NCI-H2029 treated with DMSO at 0.1 percent for 48 hours (cell line): Measurements from ENCODE around the gene CHST11.

ENCODE experiments used
- DNase-seq: peaks from one replicate; lab custom pipeline; 2025; lab: John Stamatoyannopoulos, UW

CHST11 gene

DNA sequence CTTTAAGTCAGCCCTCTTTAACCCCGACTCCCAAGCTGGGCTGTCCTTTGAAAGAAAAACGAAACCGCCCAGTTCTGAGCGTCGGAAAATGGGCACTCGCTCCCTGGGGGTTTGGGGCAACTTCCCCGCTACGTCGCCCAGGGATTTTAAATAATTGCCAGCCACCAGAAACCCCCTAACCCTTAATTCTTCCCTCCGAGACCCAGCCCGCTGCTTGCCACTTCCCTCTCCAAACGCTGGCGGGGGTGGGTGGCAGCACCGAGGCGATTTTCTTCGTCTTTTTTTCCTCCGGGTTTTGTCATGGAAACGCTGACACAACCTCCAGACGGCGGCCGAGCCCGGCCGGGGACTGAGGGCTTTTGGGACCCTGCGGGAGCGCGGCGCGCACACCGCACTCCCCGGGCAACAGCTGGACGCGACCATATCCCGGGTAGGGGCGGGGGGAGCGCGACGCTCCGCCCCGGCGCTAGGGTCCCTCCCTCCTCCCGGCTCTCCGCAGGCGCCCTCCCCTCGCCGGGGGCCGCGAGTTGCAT lies at the start of gene CHST11:
CHST11 (plus strand) TSS at position 532 of the 533 bp plus-strand sequence.
- DNase-seq = peak; percentile 53

DNA sequence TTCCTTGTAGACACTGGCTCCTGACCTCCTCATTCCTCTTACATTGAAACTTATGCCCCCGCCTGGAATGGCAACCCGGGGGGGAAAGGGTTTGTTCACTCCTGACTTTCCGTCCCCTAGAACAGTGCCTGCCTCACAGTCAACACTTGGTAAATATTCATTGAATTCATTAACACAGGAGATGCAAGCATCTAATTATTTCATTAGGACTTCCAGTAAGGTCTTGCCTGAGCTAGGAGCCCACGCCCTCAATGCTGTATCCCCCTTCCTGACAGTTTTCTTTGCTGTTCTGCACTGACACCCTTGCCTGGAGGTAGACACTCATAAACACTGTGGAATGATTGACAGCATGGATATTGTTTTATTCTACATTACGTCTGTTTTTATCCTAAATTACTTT lies 49.3 kb upstream of the CHST11 start:
- no peak for DNase-seq

DNA sequence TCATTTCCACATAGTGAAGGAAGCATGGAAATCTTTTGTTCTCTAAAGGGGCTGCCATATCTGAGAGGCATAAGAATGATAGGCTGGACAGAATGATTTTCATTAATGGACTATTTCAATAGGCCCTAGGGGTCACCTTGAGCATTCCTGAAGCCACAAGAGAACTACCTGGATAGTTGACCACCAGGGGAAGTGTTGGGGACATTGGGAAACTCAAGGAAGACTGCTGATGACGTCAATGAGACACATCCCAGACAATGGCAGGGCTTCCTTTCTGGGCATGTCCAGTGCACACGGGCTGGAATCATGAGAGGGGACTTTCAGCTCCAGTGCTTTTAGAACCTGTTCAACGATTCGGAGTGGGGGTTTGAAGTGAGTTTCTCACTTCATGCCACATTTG lies 48.8 kb upstream of the CHST11 start:
- DNase-seq = no peak

DNA sequence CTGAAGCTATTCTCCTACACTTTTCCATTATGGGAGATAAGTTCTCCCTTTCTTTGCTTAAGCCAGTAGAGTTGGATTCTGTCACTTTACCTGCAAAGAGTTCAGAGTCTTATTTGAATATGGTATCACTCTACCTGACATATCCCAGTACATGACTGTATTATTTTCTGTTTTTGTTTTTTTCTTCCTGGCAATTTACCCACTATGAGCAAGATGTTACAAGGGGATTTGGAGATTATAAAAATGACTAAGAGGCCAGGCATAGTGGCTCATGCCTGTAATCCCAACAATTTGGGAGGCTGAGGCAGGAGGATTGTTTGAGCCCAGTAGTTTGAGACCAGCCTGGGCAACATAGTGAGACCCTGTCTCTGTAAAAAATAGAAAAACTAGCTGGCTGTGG lies 46.4 kb upstream of the CHST11 start:
- DNase-seq = no peak

DNA sequence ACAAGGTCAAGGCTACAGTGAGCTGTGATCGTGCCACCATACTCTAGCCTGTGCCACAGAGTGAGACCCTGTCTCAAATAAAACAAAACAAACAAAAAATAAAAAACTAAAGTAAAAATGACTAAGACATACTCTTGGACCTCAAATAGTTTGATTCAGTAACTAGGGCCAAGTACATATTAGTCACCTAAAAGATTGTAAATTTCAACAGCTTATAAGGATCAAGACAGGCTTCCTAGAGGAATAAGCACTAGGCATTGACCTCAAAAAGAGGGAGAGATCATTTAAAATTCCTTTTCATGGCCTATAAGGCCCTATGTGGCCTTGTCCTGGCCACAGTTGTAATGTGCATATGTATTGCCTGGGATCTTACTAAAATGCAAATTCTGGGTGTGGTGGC lies 46.0 kb upstream of the CHST11 start:
- no peak for DNase-seq

DNA sequence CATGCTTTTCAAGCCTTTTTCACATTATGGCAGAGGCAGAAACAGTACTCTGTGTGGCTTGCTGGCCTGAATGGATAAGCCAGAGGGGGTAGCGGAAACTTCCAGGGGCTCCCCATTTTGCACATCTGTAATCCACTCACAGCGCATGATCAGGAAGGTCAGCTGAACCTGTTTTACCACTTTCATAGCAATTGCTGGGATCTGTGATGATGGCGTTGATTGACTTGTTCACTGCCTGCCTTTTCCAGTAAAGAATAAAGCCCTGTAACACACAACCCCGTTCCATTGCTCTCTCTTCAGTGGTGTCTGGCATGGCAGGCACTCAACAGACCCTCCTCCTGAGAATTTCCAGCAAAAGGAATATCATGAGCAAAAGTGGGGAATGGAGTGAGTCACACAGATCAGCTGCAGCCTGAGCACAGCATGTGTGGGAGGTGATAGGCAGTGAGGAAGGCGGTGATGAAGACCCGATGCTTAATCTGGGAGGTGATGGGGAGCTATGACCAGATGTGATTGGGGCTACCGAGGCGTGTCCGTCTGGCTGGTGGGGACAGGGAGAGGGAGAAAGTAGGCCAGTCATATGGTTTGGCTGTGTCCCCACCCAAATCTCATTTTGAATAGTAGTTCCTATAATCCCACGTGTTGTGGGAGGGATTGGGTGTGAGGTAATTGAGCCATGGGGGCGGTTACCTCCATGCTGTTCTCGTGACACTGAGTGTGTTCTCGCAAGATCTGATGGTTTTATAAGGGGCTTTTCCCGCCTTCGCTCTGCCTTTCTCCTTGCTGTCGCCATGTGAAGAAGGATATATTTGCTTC lies 44.7 kb upstream of the CHST11 start:
- no peak for DNase-seq

DNA sequence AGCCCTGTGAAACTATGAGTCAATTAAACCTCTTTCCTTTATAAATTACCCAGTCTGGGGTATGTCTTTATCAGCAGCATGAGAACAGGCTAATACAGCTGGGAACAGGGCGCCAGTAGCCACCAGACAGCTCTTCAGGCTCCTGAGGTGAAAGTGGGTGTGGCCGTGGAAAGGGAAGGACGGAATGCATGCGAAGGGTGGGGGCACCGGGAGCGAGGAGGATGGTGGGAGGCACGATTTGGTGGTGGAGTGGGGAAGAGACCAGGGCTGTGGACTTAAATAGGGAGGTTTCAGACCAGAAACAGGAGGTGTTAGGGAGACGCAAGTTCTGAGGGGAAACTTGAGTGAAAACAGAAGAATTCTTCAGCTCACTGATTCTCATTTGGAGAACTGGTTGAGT lies 44.1 kb upstream of the CHST11 start:
- no peak for DNase-seq

DNA sequence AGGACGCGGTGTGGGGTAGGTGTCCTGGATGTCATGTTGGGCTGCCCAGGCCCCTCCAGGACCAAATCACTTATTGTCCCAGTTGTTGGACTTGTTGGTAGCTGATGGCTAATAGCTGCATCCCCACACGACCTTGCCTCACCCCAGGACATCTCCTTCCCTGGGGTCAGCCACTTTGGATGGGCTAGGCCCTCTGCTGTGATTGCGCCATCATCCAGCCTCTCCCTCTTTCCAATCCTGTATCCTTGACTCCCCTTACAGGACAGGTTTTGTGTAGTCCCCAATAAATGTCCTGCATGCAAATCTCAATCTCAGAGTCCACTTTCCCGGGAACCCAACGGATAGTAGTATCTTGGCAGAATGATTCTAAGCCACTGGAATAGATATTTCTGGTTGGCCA lies 43.4 kb upstream of the CHST11 start:
- DNase-seq = no peak

DNA sequence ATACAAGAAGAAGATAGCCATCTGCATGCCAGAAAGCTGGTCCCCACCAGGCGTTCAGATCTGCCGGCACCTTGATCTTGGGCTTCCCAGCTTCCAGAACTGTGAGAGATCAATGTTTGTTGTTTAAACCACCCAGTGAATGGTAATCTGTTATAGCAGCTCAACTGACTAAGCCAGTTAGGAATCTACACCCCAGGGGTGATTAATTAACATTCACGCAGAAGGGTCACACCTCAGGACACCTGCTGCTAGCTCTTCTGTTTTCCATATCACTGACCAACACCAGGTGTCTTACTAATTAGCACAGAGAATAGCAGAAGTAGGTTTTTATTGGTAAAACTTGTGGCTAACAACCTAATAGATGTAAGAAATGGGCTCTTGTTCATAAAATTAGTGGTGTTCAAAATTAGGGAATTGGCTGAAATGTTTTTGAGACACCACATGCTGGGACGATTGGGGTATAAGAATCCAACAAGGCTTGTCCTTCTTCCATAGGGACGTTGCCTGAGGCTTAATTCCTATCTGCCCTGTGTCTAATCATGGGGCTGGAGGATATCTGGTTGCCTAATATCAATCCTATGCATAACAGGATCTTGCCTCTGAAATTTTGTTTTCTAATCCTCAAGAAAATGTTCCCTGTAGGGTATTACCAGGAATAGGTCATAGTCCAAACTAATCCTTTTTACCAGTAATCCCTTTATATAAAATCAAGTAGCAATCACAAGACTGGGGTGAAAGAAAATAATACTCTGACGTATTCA lies 42.0 kb upstream of the CHST11 start:
- no peak for DNase-seq

DNA sequence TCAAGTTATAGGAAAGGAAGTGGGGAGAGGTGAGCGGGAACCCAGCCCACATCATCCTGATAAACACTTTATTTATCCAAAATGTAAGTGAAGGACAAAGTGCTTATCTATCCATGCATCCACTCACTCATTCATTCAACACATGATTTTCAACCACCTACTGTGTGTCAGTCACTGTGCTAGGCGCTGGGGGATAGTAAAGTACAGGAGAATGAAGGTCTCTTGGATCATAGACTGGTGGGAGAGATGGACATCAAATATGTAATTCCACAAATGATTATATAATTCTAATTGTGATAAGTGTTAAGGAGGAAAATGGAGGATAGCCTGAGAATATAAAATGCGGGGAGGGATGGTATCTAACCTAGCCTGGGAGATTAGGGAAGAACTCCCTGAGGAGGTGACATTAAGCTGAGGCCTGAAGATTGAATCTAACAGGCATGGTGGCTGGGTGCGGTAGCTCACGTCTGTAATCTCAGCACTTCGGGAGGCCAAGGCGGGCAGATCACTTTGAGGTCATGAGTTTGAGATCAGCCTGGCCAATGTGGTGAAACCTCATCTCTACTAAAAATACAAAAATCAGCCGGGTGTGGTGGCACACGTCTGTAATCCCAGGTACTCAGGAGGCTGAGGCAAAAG lies 41.3 kb upstream of the CHST11 start:
- DNase-seq = no peak

DNA sequence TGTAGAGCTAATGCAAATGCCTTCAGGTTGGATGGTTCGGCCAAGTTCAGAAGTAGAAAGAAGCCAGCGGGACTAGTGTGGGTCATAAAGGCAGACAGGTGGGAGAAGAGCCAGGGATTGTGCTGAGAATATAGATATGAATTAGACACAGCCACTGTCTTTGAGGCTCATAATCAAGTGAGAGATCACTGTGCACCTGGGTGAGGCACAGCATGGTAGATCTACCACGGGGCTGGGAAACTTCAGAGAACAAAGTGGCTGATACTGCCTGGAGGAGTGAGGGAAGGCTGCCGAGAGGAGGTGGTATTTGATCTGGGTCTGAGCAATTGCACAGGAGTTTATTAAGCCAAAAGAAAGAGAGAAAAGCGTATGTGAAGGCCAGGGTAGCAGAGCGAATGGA lies 40.6 kb upstream of the CHST11 start:
- DNase-seq = no peak

DNA sequence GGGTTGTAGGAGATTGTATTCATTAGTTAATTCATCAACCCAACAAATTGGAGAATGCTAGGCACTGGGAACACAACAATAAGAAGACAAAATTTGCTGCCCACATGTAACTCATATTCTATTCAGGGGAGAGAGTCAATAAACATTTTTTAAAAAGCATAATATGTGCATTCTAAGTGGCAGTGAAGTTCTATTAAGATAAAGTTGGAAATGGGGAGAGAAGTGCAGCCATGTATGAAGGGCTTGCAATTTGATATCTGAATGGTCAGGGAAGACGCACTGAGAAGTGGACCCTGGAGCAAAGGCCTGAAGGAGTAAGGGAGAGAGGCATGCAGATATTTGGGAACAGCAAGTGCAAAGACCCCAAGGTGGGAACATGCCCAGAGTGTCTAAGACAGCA lies 40.2 kb upstream of the CHST11 start:
- no peak for DNase-seq

DNA sequence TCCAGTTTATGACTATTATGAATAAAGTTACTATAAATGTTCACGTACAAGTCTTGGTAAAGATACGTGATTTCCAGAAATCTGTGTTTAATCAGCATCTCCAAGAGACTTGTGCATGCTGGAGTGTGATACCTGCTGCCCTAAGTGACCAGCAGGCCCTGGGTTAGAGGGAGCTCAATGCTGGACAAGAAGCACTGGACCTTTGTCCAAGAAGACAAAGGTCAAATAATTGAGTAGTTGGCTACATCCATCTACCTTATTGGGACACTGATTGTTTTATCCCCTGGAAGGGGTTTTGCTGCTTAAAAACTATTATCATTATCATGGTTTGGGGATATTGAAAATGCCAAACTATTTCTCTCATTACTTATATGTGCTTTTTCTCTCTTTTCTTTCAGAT lies 37.0 kb upstream of the CHST11 start:
- no peak for DNase-seq

DNA sequence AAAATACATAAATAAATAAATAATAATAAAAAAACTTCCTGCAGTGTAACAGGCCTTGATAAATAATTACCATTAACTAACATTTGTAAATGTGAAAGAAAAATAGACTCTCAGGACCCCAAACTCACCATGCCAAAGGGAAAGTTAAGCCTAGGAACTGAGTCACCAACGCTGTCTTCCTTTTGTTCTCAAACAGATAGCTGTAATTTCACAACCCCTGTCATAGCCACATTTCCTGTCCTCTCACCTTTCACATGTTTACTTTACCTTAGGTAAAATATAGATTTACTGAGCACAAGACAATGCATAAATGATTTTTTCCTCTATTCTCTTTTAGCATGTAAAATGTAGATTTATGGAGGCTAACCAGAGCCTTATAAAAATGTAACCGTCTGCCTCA lies 35.9 kb upstream of the CHST11 start:
- DNase-seq = no peak

DNA sequence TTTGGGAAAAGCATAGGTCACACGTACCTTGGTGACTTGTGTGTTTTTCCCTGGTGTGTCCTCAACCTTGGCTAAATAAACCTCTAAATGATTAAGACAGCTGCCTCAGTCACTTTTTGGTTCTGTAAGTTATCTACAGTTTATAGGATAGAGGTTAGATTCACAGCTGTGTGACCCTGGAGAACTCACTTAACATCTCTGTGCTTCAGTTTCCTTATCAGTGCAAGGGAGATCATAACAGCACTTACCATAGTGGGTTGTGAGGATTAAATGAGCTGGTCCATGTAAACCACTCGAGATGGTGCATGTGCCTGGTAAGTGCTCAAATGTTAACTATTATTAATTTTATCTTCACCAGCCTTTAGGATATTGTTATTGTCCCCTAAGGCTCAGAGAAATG lies 35.4 kb upstream of the CHST11 start:
- DNase-seq = no peak

DNA sequence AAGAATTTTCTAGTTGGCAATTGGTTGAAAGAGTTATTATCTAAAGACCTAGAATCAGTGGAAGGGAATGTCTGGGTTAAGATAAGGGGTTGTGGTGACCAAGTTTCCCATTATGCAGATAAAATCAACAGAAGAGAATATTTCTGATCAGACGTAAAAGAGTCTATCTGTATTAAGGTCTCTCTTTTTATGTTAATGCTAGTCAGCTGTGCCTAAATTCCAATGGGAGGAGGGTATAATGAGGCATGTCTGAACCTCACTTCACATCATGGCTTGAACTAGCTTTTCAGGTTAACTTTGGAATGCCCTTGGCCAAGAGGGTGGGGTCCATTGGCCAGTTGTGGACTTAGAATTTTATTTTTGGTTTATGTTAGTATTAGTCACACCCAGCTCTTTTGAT lies 34.3 kb upstream of the CHST11 start:
- DNase-seq = no peak

DNA sequence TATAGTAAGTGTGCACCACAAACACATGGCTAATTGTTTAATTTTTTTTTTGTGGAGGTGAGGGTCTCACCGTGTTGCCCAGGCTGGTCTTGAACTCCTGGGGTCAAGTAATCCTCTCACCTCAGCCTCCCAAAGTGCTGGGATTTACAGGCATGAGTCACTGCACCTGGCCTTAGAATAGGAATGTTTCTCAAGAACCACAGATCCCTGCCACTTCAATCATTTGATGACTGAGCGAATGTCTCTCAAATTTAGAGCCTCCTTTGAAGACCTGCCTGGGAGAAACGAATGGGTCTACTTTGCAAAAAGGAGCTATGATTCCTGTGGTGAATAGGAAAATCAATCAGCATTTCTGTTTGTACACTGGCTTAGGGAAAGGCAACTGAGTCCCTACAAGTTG lies 33.5 kb upstream of the CHST11 start:
- no peak for DNase-seq

DNA sequence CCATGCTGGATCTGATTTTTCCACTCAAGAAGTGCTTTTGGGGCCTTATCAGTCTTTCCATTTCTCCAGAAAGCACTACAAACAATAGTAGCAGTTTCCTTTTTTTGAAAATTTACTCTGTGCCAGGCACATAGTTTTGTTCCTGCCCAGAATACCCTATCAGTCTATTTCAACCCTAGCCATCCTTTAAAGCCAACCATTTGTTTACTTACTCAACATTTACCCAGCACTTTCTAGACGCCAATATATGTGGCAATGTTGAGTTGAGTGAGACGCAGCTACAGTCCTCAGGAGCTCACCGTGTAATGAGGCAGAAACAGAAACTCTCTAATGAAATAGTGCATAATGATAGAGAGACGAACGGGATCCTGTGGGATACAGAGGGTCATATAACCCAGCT lies 32.9 kb upstream of the CHST11 start:
- no peak for DNase-seq

DNA sequence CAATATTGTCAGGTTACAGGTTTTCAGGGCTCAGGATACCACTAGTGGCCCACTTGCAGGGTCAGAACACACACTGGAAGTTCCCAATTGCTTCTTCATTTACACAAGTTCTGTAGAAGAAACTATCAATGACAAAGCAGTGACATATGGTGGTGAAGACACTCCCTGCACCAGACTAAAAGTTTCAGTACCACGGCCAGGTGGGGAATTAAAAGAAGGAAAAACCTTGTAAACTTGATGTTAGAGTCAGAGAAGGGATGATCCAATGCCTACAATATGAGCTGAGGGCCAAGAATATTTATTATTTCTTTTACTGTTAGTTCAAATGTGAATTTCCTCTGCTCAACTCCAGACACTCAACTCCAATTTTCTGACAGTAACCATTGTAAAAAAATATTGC lies 31.8 kb upstream of the CHST11 start:
- DNase-seq = no peak

DNA sequence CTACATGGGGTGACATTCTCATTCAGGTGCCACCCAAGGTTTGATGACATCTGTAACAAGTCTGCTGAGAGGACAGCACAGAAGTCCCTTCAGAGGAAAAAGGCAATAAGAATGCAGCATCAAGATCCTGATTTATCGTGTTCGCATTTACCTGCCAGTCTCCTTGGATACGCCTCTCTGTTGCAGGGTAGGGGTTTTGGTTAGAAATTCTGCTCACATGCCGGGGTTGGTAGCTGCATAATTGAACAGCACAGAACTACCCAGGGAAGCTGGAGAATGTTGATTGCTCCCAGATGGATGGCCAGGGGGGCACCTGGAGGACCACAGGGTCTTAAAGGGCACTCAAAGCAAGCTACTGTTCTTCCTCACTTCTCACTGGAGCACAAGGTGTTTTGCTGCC lies 31.1 kb upstream of the CHST11 start:
- DNase-seq = no peak

DNA sequence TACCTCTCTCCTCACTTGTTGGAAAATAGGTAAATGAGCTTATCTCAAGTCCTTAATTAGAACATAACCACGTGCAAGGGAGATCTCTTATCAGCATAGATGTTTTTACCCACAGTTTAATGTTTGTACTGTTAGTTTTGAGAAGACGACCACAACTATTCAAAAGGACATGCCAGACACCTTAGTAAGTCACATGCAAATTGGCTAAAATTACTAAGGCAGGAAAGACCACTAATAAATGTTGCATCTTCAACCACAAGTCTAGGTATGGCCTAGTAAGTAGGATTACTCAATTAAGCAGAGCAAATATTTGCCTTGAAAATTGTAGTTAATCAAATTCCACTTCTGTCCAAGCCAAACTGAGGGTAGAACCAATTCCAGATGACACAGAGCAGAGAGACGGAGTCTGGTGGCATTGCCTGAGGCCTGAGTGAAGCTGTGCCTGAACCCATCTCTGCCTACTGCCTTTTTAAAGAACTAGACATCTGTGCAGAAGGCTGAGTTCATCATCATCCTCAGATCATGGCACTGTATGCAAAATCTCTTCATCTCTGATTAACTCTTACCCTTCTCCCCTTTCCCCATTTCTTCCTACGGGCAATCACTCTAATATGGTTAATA lies 29.7 kb upstream of the CHST11 start:
- no peak for DNase-seq

DNA sequence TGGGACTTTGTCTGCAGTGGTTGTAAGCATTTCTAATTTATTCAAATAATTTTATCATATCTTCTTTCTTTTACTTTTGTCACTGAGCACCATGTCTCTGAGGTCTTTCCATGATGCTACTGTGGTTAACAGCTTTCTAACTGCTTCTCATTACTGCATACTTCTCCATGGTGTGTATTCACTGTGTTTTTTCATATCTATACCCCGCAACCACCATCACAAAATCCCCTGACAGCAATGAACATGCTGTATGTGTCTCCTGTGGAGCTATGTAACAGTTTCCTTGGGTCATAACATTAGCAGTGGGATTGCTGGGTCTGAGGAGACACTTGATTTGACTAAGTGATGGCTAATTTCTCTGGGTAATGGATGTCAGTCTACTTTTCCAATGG lies 29.2 kb upstream of the CHST11 start:
- DNase-seq = no peak

DNA sequence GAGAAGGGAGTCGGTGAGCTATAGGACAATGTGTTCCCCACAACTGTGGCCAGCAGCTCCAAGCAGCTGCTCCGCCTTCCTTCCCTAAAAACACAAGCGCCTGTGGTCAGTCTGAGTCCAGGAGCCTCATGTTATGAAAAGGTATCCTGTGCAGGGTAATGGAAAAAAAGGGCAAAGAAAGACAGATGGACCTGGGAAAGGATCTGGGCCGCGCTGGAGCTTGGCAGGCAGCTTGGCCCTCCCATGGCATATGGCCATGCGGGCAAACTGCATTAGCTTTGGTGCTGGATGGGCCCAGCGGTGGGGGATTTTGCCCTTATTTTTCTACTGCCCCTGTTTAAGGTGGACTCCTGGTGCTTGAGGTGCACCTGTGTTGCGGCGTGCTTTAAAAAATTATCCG lies 23.7 kb upstream of the CHST11 start:
- DNase-seq = no peak
